LNCAP (cell line): Measurements from ENCODE around the gene XRCC4.

Experiments
- CTCF ChIP-seq: fragments of 450-650 bp; IDR thresholded peaks from 2 replicates; pipeline ENCODE4 v1.5.1; 2017; ENCODE audit warnings: mild to moderate bottlenecking

Gene XRCC4

GRCh38 chr5:83104021-83104420, 26.7 kb downstream of the XRCC4 start:
- TF ChIP-seq CTCF = no peak

GRCh38 chr5:83107692-83108420, 30.5 kb downstream of the XRCC4 start:
- no peak for TF ChIP-seq CTCF

- no peak for TF ChIP-seq CTCF
Measured at GRCh38 chr5:83109380-83109779, 32.0 kb downstream of the XRCC4 start.

GRCh38 chr5:83115816-83116215, 38.5 kb downstream of the XRCC4 start:
- TF ChIP-seq CTCF = no peak

- TF ChIP-seq CTCF = no peak
Measured at GRCh38 chr5:83118471-83118870, 41.1 kb downstream of the XRCC4 start.

- TF ChIP-seq CTCF = no peak
Measured at GRCh38 chr5:83118976-83119375, 41.6 kb downstream of the XRCC4 start.

GRCh38 chr5:83124593-83124992, 47.2 kb downstream of the XRCC4 start:
- no peak for TF ChIP-seq CTCF

- no peak for TF ChIP-seq CTCF
Measured at GRCh38 chr5:83125560-83125959, 48.2 kb downstream of the XRCC4 start.
